KMS-11 (cell line): ENCODE results near the gene USP10.

Source experiments
- H2AFZ ChIP-seq: fragments of 200-600 bp; sonication (generic); 2 replicates; pipeline ENCODE4 v1.6.1; 2016; ENCODE audit warnings: antibody characterized with exemption, mixed run types, low read depth
- H3K27ac ChIP-seq: fragments of 200-600 bp; sonication (generic); 2 replicates; pipeline ENCODE4 v1.6.1; 2016; ENCODE audit warnings: mild to moderate bottlenecking, mixed run types
- H3K27me3 ChIP-seq: fragments of 200-600 bp; sonication (generic); 2 replicates; pipeline ENCODE4 v1.6.1; 2017; ENCODE audit warnings: mild to moderate bottlenecking, low read depth, mixed run types, moderate library complexity; ENCODE audit not compliant: insufficient read depth
- H3K36me3 ChIP-seq: fragments of 200-600 bp; sonication (generic); 2 replicates; pipeline ENCODE4 v1.6.1; 2017; ENCODE audit warnings: mild to moderate bottlenecking, mixed run types; ENCODE audit not compliant: insufficient read depth
- H3K4me1 ChIP-seq: fragments of 200-600 bp; sonication (generic); 2 replicates; pipeline ENCODE4 v1.6.1; 2016; ENCODE audit warnings: mild to moderate bottlenecking, low read depth, mixed run types; ENCODE audit not compliant: poor library complexity, severe bottlenecking
- H3K4me2 ChIP-seq: fragments of 200-600 bp; sonication (generic); 2 replicates; pipeline ENCODE4 v1.7.0; 2016; ENCODE audit warnings: mild to moderate bottlenecking, mixed run types
- H3K4me3 ChIP-seq: fragments of 200-600 bp; sonication (generic); IDR thresholded peaks from 2 replicates; pipeline ENCODE4 v1.6.1; 2017; ENCODE audit warnings: low read depth, low read length, mixed read lengths; ENCODE audit not compliant: insufficient read depth
- H3K79me2 ChIP-seq: fragments of 200-600 bp; sonication (generic); 2 replicates; pipeline ENCODE4 v1.6.1; 2016; ENCODE audit warnings: low read depth, mixed run types; ENCODE audit not compliant: insufficient read depth
- H3K9ac ChIP-seq: fragments of 200-600 bp; sonication (generic); 2 replicates; pipeline ENCODE4 v1.6.1; 2016; ENCODE audit warnings: mild to moderate bottlenecking, mixed run types
- H4K20me1 ChIP-seq: fragments of 200-600 bp; sonication (generic); 2 replicates; pipeline ENCODE4 v1.6.1; 2016; ENCODE audit warnings: mild to moderate bottlenecking, mixed run types; ENCODE audit not compliant: insufficient read depth
- CTCF ChIP-seq: fragments of 200-600 bp; sonication (generic); conservative IDR thresholded peaks from 2 replicates; pipeline ENCODE4 v1.6.1; 2017; ENCODE audit warnings: low read depth, mild to moderate bottlenecking, antibody characterized with exemption, low read length, moderate library complexity, mixed read lengths

The USP10 gene

GRCh38 chr16:84826558-84826941 is 126.8 kb downstream of the USP10 start:
- no peak overlapping the region for H3K4me3 ChIP-seq
- peaks cover 100% of the 10 kb centered on the region for H3K27me3 ChIP-seq
- H3K4me1 ChIP-seq: no peaks in the 10 kb centered on the region
- TF ChIP-seq CTCF: no peak
- H3K79me2 ChIP-seq: no peaks in the 10 kb centered on the region
- H3K4me2 ChIP-seq: no peak overlapping the region
- no peaks in the 10 kb centered on the region for H4K20me1 ChIP-seq
- H3K9ac ChIP-seq: no peak overlapping the region
- H3K27ac ChIP-seq: no peak overlapping the region
- H3K36me3 ChIP-seq: no peaks in the 10 kb centered on the region
- H2AFZ ChIP-seq: no peak overlapping the region

- Histone ChIP-seq H3K27ac (no peak overlapping the region), H3K4me2 (no peak overlapping the region), H3K27me3 (peaks cover 99% of the 10 kb centered on the region), H3K79me2 (no peaks in the 10 kb centered on the region), H4K20me1 (no peaks in the 10 kb centered on the region), H3K9ac (no peak overlapping the region), H3K4me1 (no peaks in the 10 kb centered on the region), H2AFZ (no peak overlapping the region), H3K4me3 (no peak overlapping the region), H3K36me3 (no peaks in the 10 kb centered on the region)
- no peak for TF ChIP-seq CTCF
Observed at GRCh38 chr16:84827131-84827574, 127.4 kb downstream of the USP10 start.

- peaks cover 99% of the 10 kb centered on the region for H3K27me3 ChIP-seq
- no peak overlapping the region for H3K9ac ChIP-seq
- H3K4me2 ChIP-seq: no peak overlapping the region
- no peaks in the 10 kb centered on the region for H3K4me1 ChIP-seq
- no peaks in the 10 kb centered on the region for H4K20me1 ChIP-seq
- no peak overlapping the region for H2AFZ ChIP-seq
- H3K36me3 ChIP-seq: no peaks in the 10 kb centered on the region
- no peak for TF ChIP-seq CTCF
- H3K27ac ChIP-seq: no peak overlapping the region
- H3K79me2 ChIP-seq: no peaks in the 10 kb centered on the region
- no peak overlapping the region for H3K4me3 ChIP-seq
Observed at GRCh38 chr16:84827897-84828296, 128.1 kb downstream of the USP10 start.

GRCh38 chr16:84828322-84828721 is 128.5 kb downstream of the USP10 start:
- peaks cover 99% of the 10 kb centered on the region for H3K27me3 ChIP-seq
- H3K4me1 ChIP-seq: no peaks in the 10 kb centered on the region
- H3K4me3 ChIP-seq: no peak overlapping the region
- no peaks in the 10 kb centered on the region for H3K79me2 ChIP-seq
- no peaks in the 10 kb centered on the region for H4K20me1 ChIP-seq
- no peak for TF ChIP-seq CTCF
- H3K9ac ChIP-seq: no peak overlapping the region
- H2AFZ ChIP-seq: no peak overlapping the region
- H3K27ac ChIP-seq: no peak overlapping the region
- no peak overlapping the region for H3K4me2 ChIP-seq
- H3K36me3 ChIP-seq: no peaks in the 10 kb centered on the region
